ENCODE measurements around the gene FBN2. TPM values are rescaled to one million over a fixed set of nuclear protein-coding genes. Genes with fewer than 3 reads are reported as not detected.

Gene FBN2
- total RNA-seq (1 to 10 TPM in 1 of 4 donors, under 1 TPM in 3; 0.36 to 2.0 (median 0.52) TPM), polyA plus RNA-seq (under 1 TPM in 2 of 3 donors, not detected in 1; 0.23 to 0.52 TPM)

DNA sequence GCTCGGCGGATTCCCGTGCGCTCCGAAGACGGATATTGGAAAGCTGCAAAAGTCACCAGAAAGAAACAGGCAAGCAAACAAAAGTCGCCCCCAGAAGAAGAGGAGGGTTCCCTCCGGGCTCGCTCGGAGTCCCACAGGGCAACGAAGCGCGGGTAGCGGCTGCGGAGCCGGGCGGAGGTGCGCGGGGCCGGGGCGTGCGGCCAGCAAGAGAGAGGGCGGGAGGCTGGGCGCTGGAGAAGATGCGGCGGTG, at the start of gene FBN2:
TSS of gene FBN2 (minus strand) at position 246 of the 250 bp plus-strand sequence. CDS start 642 bp downstream, outside the sequence.
- H3K27ac ChIP-seq, result peak within 1 kb of the TSS in 2 of 4 donors; percentile 50 to 78
- H3K36me3 ChIP-seq, result no peaks in the 10 kb centered on the region
- no peak for DNase-seq
- peaks cover 15 to 65% (median 49%) of the 10 kb centered on the region in 3 donors for H3K27me3 ChIP-seq
- no peaks in the 10 kb centered on the region for H3K9me3 ChIP-seq
- WGBS, 2 donors, result 2% methylated on average over 26 of the region's 26 CpGs
- H3K4me3 ChIP-seq, result peak within 1 kb of the TSS; percentile 25 to 59 (median 50)
- TF ChIP-seq POLR2AphosphoS5 (IDR thresholded peaks at IDR 0.05), result peak in 1 of 4 donors; percentile 10
- TF ChIP-seq EP300 (IDR thresholded peaks at IDR 0.05), result no peak
- TF ChIP-seq CTCF (IDR thresholded peaks at IDR 0.05), result no peak
- H3K4me1 ChIP-seq, result peaks cover 0 to 30% (median 26%) of the 10 kb centered on the region in 4 donors
- intact Hi-C loops (cut with DNase I), result no loop called here

GRCh38 chr5:128587275-128587674, 49.2 kb upstream of the FBN2 start:
- intact Hi-C loops (cut with DNase I), result no loop called here
- Histone ChIP-seq H3K36me3 (no peaks in the 10 kb centered on the region), H3K27ac (no peak overlapping the region), H3K27me3 (no peaks in the 10 kb centered on the region), H3K4me3 (no peak overlapping the region), H3K4me1 (no peaks in the 10 kb centered on the region), H3K9me3 (no peaks in the 10 kb centered on the region)
- TF ChIP-seq POLR2AphosphoS5 (IDR thresholded peaks at IDR 0.05) (no peak), EP300 (IDR thresholded peaks at IDR 0.05) (no peak), CTCF (IDR thresholded peaks at IDR 0.05) (no peak), POLR2A (IDR thresholded peaks at IDR 0.05) (no peak)
- 77 to 89% methylated on average over 2 of the region's 2 CpGs for WGBS, 2 donors
- no peak for DNase-seq

DNA sequence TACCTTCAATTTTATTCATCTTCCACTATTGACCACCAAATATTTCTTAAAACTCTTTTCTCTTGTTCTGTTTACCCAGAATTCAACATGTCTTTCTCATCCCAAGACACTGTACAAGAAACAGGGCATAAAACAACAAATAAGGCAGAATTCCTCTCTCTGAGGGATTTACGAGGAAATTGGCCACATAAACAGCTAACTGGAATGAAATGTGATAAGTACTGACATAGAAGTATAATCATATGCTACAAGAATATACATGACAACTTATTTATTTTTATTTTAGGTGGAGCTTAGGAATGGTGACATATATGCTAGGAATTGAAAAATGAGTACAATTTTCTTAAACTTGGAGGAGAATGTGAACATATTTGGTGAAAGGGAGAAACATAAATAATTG, 48.8 kb upstream of the FBN2 start:
- Histone ChIP-seq H3K27ac (no peak overlapping the region), H3K9me3 (no peaks in the 10 kb centered on the region), H3K4me3 (no peak overlapping the region), H3K27me3 (no peaks in the 10 kb centered on the region), H3K36me3 (no peaks in the 10 kb centered on the region), H3K4me1 (no peaks in the 10 kb centered on the region)
- 38 to 60% methylated on average over 1 of the region's 1 CpG for WGBS, 2 donors
- no peak for TF ChIP-seq POLR2AphosphoS5 (IDR thresholded peaks at IDR 0.05)
- no peak for TF ChIP-seq EP300 (IDR thresholded peaks at IDR 0.05)
- no peak for TF ChIP-seq CTCF (IDR thresholded peaks at IDR 0.05)
- TF ChIP-seq POLR2A (IDR thresholded peaks at IDR 0.05), result no peak
- intact Hi-C loops (cut with DNase I), result no loop called here
- no peak for DNase-seq

- DNase-seq, result no peak
- WGBS, 2 donors, result 65 to 77% methylated on average over 4 of the region's 4 CpGs
- Histone ChIP-seq H3K4me3 (no peak overlapping the region), H3K27ac (no peak overlapping the region), H3K27me3 (no peaks in the 10 kb centered on the region), H3K36me3 (no peaks in the 10 kb centered on the region), H3K4me1 (no peaks in the 10 kb centered on the region), H3K9me3 (no peaks in the 10 kb centered on the region)
- intact Hi-C loops (cut with DNase I), result no loop called here
- TF ChIP-seq POLR2AphosphoS5 (IDR thresholded peaks at IDR 0.05), result no peak
Observed at GRCh38 chr5:128579639-128580038, 41.6 kb upstream of the FBN2 start.

- Histone ChIP-seq H3K4me3 (no peak overlapping the region), H3K36me3 (no peaks in the 10 kb centered on the region), H3K9me3 (no peaks in the 10 kb centered on the region), H3K4me1 (no peaks in the 10 kb centered on the region), H3K27ac (no peak overlapping the region), H3K27me3 (no peaks in the 10 kb centered on the region)
- intact Hi-C loops (cut with DNase I), result no loop called here
- 69 to 77% methylated on average over 3 of the region's 3 CpGs for WGBS, 2 donors
- no peak for DNase-seq
- TF ChIP-seq POLR2A (IDR thresholded peaks at IDR 0.05), result no peak
- no peak for TF ChIP-seq CTCF (IDR thresholded peaks at IDR 0.05)
- TF ChIP-seq EP300 (IDR thresholded peaks at IDR 0.05), result no peak
- TF ChIP-seq POLR2AphosphoS5 (IDR thresholded peaks at IDR 0.05), result no peak
Observed at GRCh38 chr5:128579093-128579492, 41.0 kb upstream of the FBN2 start.
